A673 (cell line): ENCODE results near the gene DDHD1.

ENCODE experiments used
- CTCF ChIP-seq: fragments of 300-800, 200-600 bp; sonication (generic); conservative IDR thresholded peaks from 2 replicates; pipeline ENCODE4 v1.5.1; 2017; ENCODE audit warnings: low read depth, mild to moderate bottlenecking, antibody characterized with exemption, low read length, moderate library complexity, mixed read lengths
- EZH2 ChIP-seq: fragments of 200-600 bp; sonication (generic); IDR thresholded peaks from 2 replicates; pipeline ENCODE4 v1.6.1; 2017; ENCODE audit warnings: borderline replicate concordance, low read depth, mild to moderate bottlenecking, mixed read lengths, antibody characterized with exemption, low read length; ENCODE audit not compliant: poor library complexity, severe bottlenecking

GRCh38 chr14:52995998-52996397 lies 157.1 kb downstream of the DDHD1 start:
- TF ChIP-seq CTCF (no peak), EZH2 (no peak)
